Measurements from ENCODE around the gene ASTN2. TPM values are rescaled to one million over a fixed set of nuclear protein-coding genes. Genes with fewer than 3 reads are reported as not detected.

The ASTN2 gene
- total and polyA plus RNA-seq, 4 donors: 0.57 to 2.9 (median 1.4) TPM

- H3K9ac ChIP-seq (ENCODE audit: low read depth in 1 of 2, low read length in 2 of 2): no peak overlapping the region
- H3K27me3 ChIP-seq (ENCODE audit: control insufficient read depth in 4 of 4, insufficient read depth in 4 of 4, low read length in 3 of 4): peaks cover 0 to 5% (median 0%) of the 10 kb centered on the region in 4 donors
- H3K4me1 ChIP-seq (ENCODE audit: control insufficient read depth in 4 of 4, insufficient read depth in 4 of 4, low read length in 3 of 4): no peaks in the 10 kb centered on the region
- no peak overlapping the region for H3K4me3 ChIP-seq (ENCODE audit: low read depth in 1 of 3, low read length in 3 of 3)
- no peaks in the 10 kb centered on the region for H3K36me3 ChIP-seq (ENCODE audit: control insufficient read depth in 4 of 4, insufficient read depth in 3 of 4, low read depth in 1 of 4, low read length in 3 of 4)
- TF ChIP-seq, protein P1, sequence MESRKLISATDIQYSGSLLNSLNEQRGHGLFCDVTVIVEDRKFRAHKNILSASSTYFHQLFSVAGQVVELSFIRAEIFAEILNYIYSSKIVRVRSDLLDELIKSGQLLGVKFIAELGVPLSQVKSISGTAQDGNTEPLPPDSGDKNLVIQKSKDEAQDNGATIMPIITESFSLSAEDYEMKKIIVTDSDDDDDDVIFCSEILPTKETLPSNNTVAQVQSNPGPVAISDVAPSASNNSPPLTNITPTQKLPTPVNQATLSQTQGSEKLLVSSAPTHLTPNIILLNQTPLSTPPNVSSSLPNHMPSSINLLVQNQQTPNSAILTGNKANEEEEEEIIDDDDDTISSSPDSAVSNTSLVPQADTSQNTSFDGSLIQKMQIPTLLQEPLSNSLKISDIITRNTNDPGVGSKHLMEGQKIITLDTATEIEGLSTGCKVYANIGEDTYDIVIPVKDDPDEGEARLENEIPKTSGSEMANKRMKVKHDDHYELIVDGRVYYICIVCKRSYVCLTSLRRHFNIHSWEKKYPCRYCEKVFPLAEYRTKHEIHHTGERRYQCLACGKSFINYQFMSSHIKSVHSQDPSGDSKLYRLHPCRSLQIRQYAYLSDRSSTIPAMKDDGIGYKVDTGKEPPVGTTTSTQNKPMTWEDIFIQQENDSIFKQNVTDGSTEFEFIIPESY (IDR thresholded peaks at IDR 0.05): no peak
- TF ChIP-seq RAD21 (IDR thresholded peaks at IDR 0.05) (no peak), SP1 (IDR thresholded peaks at IDR 0.05) (no peak), TAF1 (conservative IDR thresholded peaks at IDR 0.05) (no peak), NR2F2 (IDR thresholded peaks at IDR 0.05) (no peak), HNF4A (conservative IDR thresholded peaks at IDR 0.05) (no peak), JUND (IDR thresholded peaks at IDR 0.05) (no peak), YY1 (IDR thresholded peaks at IDR 0.05) (no peak), HNF4G (IDR thresholded peaks at IDR 0.05) (no peak), FOXA2 (IDR thresholded peaks at IDR 0.05) (no peak)
- no peak overlapping the region for H3K27ac ChIP-seq (ENCODE audit: low read depth in 1 of 2, low read length in 2 of 2)
- DNase-seq (ENCODE audit: low spot score): no peak
- WGBS: 51% methylated on average over 3 of the region's 3 CpGs
- no peaks in the 10 kb centered on the region for H3K9me3 ChIP-seq (ENCODE audit: control insufficient read depth in 4 of 4, low read length in 3 of 4)
These were observed 311.3 kb downstream of the ASTN2 start for GRCh38 chr9:117103438-117104110.

- no peak overlapping the region for H3K9ac ChIP-seq (ENCODE audit: low read depth in 1 of 2, low read length in 2 of 2)
- no peaks in the 10 kb centered on the region for H3K36me3 ChIP-seq (ENCODE audit: control insufficient read depth in 4 of 4, insufficient read depth in 3 of 4, low read depth in 1 of 4, low read length in 3 of 4)
- H3K9me3 ChIP-seq (ENCODE audit: control insufficient read depth in 4 of 4, low read length in 3 of 4): no peaks in the 10 kb centered on the region
- H3K27ac ChIP-seq (ENCODE audit: low read depth in 1 of 2, low read length in 2 of 2): no peak overlapping the region
- H3K4me3 ChIP-seq (ENCODE audit: low read depth in 1 of 3, low read length in 3 of 3): no peak overlapping the region
- H3K4me1 ChIP-seq (ENCODE audit: control insufficient read depth in 4 of 4, insufficient read depth in 4 of 4, low read length in 3 of 4): no peaks in the 10 kb centered on the region
- WGBS: 70% methylated on average over 1 of the region's 1 CpG
- no peak for TF ChIP-seq FOXA2 (IDR thresholded peaks at IDR 0.05)
- TF ChIP-seq, protein P2, sequence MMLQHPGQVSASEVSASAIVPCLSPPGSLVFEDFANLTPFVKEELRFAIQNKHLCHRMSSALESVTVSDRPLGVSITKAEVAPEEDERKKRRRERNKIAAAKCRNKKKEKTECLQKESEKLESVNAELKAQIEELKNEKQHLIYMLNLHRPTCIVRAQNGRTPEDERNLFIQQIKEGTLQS (IDR thresholded peaks at IDR 0.05): no peak
- no peak for TF ChIP-seq EGR1 (IDR thresholded peaks at IDR 0.05; ENCODE audit: low read depth in 2 of 2)
- no peak for TF ChIP-seq TAF1 (conservative IDR thresholded peaks at IDR 0.05)
- TF ChIP-seq NR2F2 (IDR thresholded peaks at IDR 0.05): no peak
- TF ChIP-seq MAX (IDR thresholded peaks at IDR 0.05): no peak
- no peak for TF ChIP-seq FOXA1 (IDR thresholded peaks at IDR 0.05)
- TF ChIP-seq, protein P1 (IDR thresholded peaks at IDR 0.05): no peak
- no peak for TF ChIP-seq REST (IDR thresholded peaks at IDR 0.05)
- TF ChIP-seq YY1 (IDR thresholded peaks at IDR 0.05): no peak
- no peak for TF ChIP-seq RXRA (IDR thresholded peaks at IDR 0.05)
- no peak for TF ChIP-seq SP1 (IDR thresholded peaks at IDR 0.05)
- no peak for TF ChIP-seq HNF4A (conservative IDR thresholded peaks at IDR 0.05)
- no peak for TF ChIP-seq CTCF (IDR thresholded peaks at IDR 0.05; ENCODE audit: low read depth, low read length, missing input control)
- no peak for TF ChIP-seq HNF4G (IDR thresholded peaks at IDR 0.05)
- no peak for TF ChIP-seq GABPA (IDR thresholded peaks at IDR 0.05 in 1 of 2, conservative IDR thresholded peaks at IDR 0.05 in 1 of 2)
- TF ChIP-seq RAD21 (IDR thresholded peaks at IDR 0.05): no peak
- TF ChIP-seq JUND (IDR thresholded peaks at IDR 0.05): no peak
- H3K27me3 ChIP-seq (ENCODE audit: control insufficient read depth in 4 of 4, insufficient read depth in 4 of 4, low read length in 3 of 4): peaks cover 0 to 8% (median 0%) of the 10 kb centered on the region in 4 donors
- no peak for DNase-seq (ENCODE audit: low spot score)
These were observed 313.8 kb downstream of the ASTN2 start for GRCh38 chr9:117101008-117101407.

Data from liver (tissue), 9 donors.